ENCODE data around the gene SLCO4A1.

Gene SLCO4A1

GRCh38 chr20:62710221-62710885 lies 68.0 kb downstream of the SLCO4A1 start:
- H3K4me3 ChIP-seq (ENCODE audit: low read depth, low read length): no peak overlapping the region
- no peak for TF ChIP-seq CTCF (IDR thresholded peaks at IDR 0.05; ENCODE audit: borderline replicate concordance, insufficient read depth, low read depth, low read length)

DNA sequence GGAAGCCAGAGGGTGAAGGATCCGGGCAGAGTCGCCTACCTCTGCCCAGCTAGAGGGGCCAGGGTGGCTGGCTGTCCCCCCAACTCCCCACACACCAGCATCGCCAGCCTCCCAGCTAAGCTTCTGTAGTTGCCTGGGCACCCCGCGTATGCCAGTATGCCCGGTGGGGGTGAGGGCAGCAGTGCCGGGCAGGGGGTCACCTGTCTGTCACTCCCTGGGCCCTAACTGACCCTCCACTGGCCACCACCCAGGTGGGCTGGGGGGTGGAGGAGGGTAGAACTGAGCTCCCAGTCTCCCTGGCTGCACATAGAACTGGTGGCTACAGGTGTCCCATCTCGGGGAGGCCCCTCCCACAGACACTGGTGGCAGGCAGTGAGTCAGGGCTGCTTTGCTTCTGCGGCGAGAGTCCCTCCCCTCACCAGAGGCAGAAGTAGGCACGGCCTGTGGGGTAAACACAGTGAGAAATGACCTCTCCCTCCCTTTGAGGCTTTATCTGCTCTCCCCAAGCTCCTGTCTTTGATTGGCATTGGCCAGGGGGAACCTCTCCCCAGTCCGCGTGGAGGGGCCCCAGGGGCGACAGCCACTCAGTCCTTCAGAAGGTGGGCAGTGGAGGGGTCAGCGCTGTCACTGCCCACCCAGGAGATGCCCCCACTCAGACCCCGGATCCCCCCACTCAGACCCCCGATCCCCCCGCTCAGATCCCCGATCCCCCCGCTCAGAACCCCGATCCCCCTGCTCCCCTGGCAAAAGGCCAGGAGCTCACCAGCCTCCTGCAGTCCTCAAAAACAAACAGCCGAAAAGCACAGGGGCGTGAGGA lies 68.8 kb downstream of the SLCO4A1 start:
- H3K4me3 ChIP-seq (ENCODE audit: low read depth, low read length): no peak overlapping the region
- TF ChIP-seq CTCF (IDR thresholded peaks at IDR 0.05; ENCODE audit: borderline replicate concordance, insufficient read depth, low read depth, low read length): no peak

- no peak overlapping the region for H3K4me3 ChIP-seq (ENCODE audit: low read depth, low read length)
- no peak for TF ChIP-seq CTCF (IDR thresholded peaks at IDR 0.05; ENCODE audit: borderline replicate concordance, insufficient read depth, low read depth, low read length)
These were observed 69.4 kb downstream of the SLCO4A1 start for GRCh38 chr20:62711703-62712101.

DNA sequence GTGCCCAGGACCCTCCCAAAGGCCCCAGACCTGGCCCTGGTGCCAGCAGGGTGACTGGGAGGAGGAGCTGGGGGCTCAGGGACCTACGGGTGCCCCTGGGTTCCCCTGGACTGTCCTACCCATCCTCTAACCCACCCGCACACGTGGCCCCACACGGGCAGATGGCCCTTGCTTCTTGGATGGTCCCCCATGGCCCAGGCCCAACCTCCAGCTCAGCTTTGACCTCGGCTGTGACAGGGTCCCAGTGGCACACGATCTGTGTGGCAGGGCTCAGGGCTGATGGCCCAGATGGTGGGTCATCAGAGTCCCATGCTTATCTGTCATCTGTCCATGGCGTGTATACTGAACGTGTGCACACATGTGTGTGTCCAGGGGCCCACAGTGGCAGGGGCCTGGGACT lies 70.3 kb downstream of the SLCO4A1 start:
- TF ChIP-seq CTCF (IDR thresholded peaks at IDR 0.05; ENCODE audit: borderline replicate concordance, insufficient read depth, low read depth, low read length): no peak
- H3K4me3 ChIP-seq (ENCODE audit: low read depth, low read length): no peak overlapping the region

- TF ChIP-seq CTCF (IDR thresholded peaks at IDR 0.05; ENCODE audit: borderline replicate concordance, insufficient read depth, low read depth, low read length): no peak
- no peak overlapping the region for H3K4me3 ChIP-seq (ENCODE audit: low read depth, low read length)
These were observed 71.7 kb downstream of the SLCO4A1 start for GRCh38 chr20:62714006-62714405.

DNA sequence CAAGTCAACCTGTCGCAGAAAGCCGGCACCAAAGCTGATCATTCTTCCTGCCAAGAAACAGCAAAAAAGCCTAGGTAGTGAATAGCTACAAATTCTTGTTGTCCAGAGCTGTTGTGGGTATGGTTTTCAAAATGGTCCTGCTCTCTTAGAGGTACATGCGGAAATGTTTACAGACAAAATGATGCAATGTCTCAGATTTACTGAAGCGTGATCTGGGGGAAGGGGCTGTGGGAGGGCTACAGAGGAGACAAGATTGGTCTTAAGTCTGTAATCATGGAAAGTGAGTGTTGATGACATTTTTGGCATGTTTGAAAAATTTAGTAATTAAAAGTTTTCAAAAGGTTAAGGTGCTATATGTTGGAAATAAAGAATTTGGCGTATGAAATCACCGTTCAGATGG lies 72.5 kb downstream of the SLCO4A1 start:
- no peak for TF ChIP-seq CTCF (IDR thresholded peaks at IDR 0.05; ENCODE audit: borderline replicate concordance, insufficient read depth, low read depth, low read length)

DNA sequence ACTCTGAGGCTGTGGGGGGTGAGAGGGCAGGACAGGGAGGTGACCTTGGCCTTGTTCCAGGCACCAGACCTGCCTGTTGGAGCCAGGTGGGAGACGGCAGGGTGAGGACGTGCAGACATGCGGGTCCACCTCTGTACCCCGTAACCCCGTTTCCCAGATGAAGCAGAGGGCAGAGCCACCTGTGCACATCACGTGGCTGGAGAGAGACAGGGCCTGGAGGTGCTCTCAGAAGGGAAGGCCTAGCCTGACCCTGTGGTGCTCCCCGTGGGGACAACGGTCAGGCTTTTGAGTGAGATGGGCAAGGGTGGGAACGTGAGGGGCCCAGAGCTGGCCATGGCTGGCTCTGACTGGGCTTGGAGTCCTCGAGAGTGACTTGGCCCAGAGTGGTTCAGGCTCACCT lies 72.9 kb downstream of the SLCO4A1 start:
- no peak for TF ChIP-seq CTCF (IDR thresholded peaks at IDR 0.05; ENCODE audit: borderline replicate concordance, insufficient read depth, low read depth, low read length)
- H3K4me3 ChIP-seq (ENCODE audit: low read depth, low read length): no peak overlapping the region

More for the DNA sequence above, 72.5 kb downstream of the SLCO4A1 start:
- H3K4me3 ChIP-seq (ENCODE audit: low read depth, low read length): no peak overlapping the region

Measured in GM12875 (cell line).